Measurements from ENCODE around the gene TMEM221.

Gene TMEM221

DNA sequence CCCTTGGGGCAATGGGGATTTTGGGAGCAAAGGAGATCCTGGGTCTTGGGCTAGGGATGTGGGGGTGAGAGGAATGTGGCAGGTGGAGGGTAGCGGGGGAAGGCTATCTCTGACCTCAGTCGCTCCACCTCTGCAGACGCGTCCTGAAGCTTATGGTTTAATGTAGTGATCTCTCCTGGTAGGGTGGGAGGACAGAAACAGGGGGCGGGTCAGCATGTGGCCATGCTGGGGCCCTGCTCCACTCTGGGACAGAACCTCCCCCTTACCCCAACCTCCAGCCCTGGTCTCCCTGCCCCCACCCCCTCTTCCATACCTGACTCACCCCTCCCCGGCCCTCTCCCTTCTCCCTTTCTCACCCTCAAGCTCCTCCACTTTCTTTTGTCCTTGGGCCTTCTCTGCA is 44.5 kb downstream of the TMEM221 start:
- DNase-seq: no peak

GRCh38 chr19:17402982-17403855 is 45.2 kb downstream of the TMEM221 start:
- peak; percentile 33 to 50 for DNase-seq

- DNase-seq: no peak
These were observed 46.8 kb downstream of the TMEM221 start for GRCh38 chr19:17401628-17402027.

DNA sequence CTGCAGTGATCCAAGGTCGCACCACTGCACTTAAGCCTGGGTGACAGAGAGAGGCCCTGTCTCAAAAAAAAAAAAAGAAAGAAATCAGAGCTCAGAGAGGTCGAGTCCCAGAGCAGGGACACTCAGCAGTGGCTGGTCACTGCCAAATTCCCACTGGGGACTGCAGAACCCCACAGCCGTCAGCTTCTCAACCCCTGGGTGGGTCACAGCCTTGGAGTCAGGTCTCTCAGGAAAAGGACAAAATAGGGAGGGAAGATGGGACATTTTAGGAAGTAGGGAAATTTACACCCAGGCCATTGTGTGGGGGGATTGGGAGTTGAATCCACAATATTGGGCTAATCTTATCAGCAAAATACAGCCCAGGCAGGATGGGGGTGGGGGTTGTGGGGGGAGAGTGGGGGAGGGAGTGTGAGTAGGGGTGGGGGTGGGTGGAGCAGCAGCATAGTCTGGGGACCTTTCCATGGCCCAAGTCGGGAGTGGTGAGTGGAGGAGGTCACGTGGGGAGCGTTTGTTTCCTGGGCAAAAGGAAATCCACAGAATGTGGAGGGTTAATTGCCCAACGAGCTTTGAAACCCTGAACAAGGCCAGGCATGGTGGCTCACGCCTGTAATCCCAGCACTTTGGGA is 49.5 kb downstream of the TMEM221 start:
- no peak for DNase-seq

DNA sequence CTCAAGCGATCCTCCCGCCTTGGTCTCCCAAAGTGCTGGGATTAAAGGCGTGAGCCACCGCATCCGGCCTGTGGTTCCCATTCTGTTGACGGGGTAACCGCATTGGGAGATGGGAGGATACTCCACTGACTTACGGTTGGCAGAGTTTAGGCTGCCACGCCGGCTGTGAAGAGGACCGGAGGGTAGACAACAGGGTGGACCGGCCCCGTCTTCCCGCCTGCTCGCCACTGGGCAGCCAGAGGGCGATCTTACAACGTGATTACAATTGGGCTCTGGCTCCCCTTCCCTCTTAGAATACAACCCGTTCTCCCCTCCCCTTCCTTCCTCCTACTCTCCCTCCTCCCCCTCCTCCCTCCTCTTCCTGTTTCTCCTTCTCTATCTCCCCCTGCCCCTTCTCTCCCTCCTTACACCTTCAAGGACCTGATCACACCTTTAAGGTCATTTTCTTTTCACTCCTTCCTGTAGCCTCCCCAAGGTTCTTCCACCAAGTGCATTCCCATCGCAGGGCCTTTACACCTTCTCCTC is 53.5 kb downstream of the TMEM221 start:
- peak; percentile 65 to 75 for DNase-seq

- no peak for DNase-seq
These were observed 54.6 kb downstream of the TMEM221 start, which contains the start of gene CCDC194 for GRCh38 chr19:17393914-17394313. Gene CCDC194 (minus strand): TSS chr19:17394196. CDS start chr19:17394158, 38 bp downstream.

- DNase-seq: no peak
These were observed 55.5 kb downstream of the TMEM221 start for GRCh38 chr19:17393002-17393401.

DNA sequence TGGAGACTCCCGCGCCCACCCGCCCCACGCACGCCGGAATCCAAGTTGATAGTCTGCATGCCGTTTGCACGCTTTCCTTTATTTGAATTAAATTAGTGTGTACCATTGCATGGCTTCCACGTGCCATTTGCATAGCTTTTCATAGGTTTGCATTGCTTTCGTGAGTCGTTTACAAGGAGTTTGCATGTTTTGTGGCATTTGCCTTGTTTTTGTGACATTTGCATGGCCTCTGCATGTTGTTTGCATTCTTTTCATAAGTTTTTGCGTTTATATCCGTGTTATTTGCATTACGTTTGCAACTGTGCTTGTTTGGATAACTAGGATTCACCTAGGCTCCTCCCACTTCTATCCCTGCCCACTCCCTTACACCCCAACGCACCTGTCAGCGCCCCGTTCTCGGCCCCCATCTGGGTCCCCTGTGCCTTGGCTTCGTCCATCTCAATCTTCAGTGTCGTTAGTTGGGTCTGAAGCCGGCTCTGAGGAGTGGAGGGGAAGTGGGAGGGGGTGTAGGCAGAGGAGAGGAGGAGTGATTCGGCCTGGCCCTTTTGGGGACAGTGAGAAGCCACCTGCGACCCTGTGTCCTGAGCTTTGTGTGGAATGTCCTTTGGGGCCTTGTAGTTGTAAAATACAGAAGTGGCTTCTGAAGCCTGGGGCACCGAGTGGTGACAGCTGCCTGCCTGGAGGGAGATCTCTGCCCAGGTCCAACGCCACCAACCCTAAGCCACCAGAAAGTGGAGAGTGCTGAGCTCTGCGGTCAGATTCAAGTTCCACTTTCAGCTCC is 56.9 kb downstream of the TMEM221 start:
- no peak for DNase-seq

- DNase-seq: peak; percentile 83 to 92
These were observed 57.6 kb downstream of the TMEM221 start for GRCh38 chr19:17390665-17391370.

DNA sequence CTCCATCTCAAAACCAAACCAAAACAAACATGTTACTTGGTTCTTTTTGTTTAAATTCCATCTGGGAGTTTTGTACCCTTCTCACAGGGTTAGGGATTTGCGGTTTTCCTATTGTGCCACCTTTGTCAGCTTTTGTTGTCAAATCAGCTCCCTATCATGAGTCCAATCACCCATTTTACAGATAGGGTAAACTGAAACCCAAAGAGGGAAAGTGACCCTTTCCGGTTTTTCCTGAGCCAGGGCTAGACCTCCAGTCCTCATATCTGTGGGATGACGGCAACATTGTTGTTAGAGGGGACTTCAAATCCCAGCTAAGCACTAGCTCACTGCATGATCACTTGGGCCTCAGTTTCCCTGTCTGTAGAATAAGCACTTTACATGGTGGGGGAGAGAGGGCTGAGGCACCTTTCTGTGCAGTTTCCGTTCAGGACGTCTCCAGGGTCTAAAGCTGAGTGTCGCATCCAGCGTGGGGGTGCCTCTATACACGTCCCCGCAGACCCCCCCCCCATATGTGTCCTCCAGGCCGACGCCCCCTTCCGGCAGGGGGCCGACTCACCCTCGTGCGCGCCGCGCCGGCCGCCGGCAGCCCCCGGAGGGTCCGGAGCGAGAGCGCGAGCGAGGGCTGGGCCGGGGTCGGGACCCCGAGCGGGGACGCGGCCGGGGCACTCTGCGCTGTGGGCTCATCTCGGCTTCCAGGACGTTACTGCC is 58.4 kb downstream of the TMEM221 start:
- no peak for DNase-seq

- no peak for DNase-seq
These were observed 59.2 kb downstream of the TMEM221 start for GRCh38 chr19:17389288-17389687.

DNA sequence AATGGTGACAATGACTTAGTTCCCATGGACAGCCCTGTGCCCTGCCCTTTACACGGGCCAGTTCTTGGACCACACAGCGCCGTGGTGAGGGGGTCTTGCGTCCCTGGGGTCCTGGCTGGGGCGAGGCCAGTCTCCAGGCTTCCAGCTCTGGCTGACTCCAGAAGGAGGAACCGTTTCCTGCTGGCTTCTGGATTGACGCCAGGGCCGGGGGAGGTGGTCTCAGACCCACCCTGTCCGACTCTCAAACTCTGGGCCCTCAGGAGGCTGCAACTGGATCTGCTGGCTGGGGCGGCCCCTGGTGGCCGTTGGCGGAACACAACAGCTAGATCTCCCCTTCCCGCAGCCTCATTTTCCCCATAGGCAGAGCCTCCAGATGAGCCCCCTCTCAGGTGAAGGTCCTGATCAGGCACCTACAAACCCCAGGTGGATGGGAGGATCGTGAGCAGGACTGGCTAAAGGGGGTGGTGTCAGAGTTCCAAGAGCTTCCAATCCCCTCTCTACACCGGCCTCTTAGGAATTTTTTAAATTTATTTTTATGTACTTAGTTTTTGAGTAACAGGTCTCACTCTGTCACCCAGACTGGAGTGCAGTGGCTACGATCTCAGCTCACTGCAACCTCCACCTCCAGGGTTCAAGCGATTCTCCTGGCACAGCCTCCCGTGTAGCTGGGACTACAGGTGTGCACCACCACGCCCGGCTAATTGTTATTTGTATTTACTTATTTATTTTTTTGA is 62.4 kb downstream of the TMEM221 start:
- peak; percentile 44 to 64 for DNase-seq
